Activated naive CD8-positive, alpha-beta T cell treated with anti-CD3 and anti-CD28 coated beads, Interleukin-2, amount 50 U/mL, for 24 hours (primary cell): ENCODE data around the gene ZCCHC14.

Experiments
- ATAC-seq: fragments of 150-1000 bp; cut with Tn5 transposase; one replicate; pipeline ENCODE4 v1.10.0; 2021
- DNase-seq: peaks from one replicate; pipeline ENCODE4 v3.0.0; 2021
- H3K27ac Mint-ChIP-seq: one replicate; pipeline ENCODE4 v1.8.0; 2021; ENCODE audit warnings: mild to moderate bottlenecking, mixed read lengths
- H3K27me3 Mint-ChIP-seq: one replicate; pipeline ENCODE4 v1.8.0; 2021; ENCODE audit warnings: mixed read lengths
- H3K36me3 Mint-ChIP-seq: one replicate; pipeline ENCODE4 v1.8.0; 2021; ENCODE audit warnings: low read depth, mixed read lengths
- H3K4me1 Mint-ChIP-seq: one replicate; pipeline ENCODE4 v1.8.0; 2021; ENCODE audit warnings: mixed read lengths
- H3K4me3 Mint-ChIP-seq: one replicate; pipeline ENCODE4 v1.8.0; 2021; ENCODE audit warnings: mild to moderate bottlenecking, moderate library complexity, mixed read lengths
- H3K9me3 Mint-ChIP-seq: one replicate; pipeline ENCODE4 v1.8.0; 2021; ENCODE audit warnings: mixed read lengths

The ZCCHC14 gene

GRCh38 chr16:87356491-87356853, 136.4 kb downstream of the ZCCHC14 start:
- no peak overlapping the region for H3K27ac Mint-ChIP-seq
- no peaks in the 10 kb centered on the region for H3K4me1 Mint-ChIP-seq
- H3K27me3 Mint-ChIP-seq = no peaks in the 10 kb centered on the region
- no peaks in the 10 kb centered on the region for H3K9me3 Mint-ChIP-seq
- DNase-seq = no peak
- no peak for ATAC-seq
- peaks cover 18% of the 10 kb centered on the region for H3K36me3 Mint-ChIP-seq
- no peak overlapping the region for H3K4me3 Mint-ChIP-seq
